ENCODE results near the gene NECTIN3. TPM values are rescaled to one million over a fixed set of nuclear protein-coding genes. Genes with fewer than 3 reads are reported as not detected.

The NECTIN3 gene
- total RNA-seq, 1 experiment from 2014 or later, result not detected

GRCh38 chr3:111096487-111097209 lies 25.0 kb downstream of the NECTIN3 start:
- Histone ChIP-seq H3K9ac (ENCODE audit: low read length) (no peak overlapping the region), H3K4me2 (ENCODE audit: low read depth, low read length, poor library complexity, severe bottlenecking) (no peak overlapping the region), H3K9me3 (ENCODE audit: low read length) (0 out of 2 replicates have a peak, but pooled peaks cover 3% of the 10 kb centered on the region), H4K20me1 (ENCODE audit: insufficient read depth, low read depth, low read length) (no peaks in the 10 kb centered on the region), H3K4me3 (ENCODE audit: low read length) (no peak overlapping the region), H3K27ac (ENCODE audit: low read length) (no peak overlapping the region), H3K36me3 (ENCODE audit: insufficient read depth, low read length) (no peaks in the 10 kb centered on the region), H3K79me2 (ENCODE audit: low read length) (no peaks in the 10 kb centered on the region), H2AFZ (ENCODE audit: low read length) (no peak overlapping the region), H3K27me3 (ENCODE audit: low read length) (no peaks in the 10 kb centered on the region), H3K9me2 (replicated peaks; ENCODE audit: insufficient read depth, low read length) (no peaks in the 10 kb centered on the region), H3K4me1 (ENCODE audit: low read length) (no peaks in the 10 kb centered on the region)
- DNase-seq, result no peak

GRCh38 chr3:111103807-111104206 lies 32.2 kb downstream of the NECTIN3 start:
- Histone ChIP-seq H2AFZ (ENCODE audit: low read length) (no peak overlapping the region), H3K27ac (ENCODE audit: low read length) (no peak overlapping the region), H4K20me1 (ENCODE audit: insufficient read depth, low read depth, low read length) (no peaks in the 10 kb centered on the region), H3K4me1 (ENCODE audit: low read length) (no peaks in the 10 kb centered on the region), H3K36me3 (ENCODE audit: insufficient read depth, low read length) (no peaks in the 10 kb centered on the region), H3K9me3 (ENCODE audit: low read length) (0 out of 2 replicates have a peak, but pooled peaks cover 3% of the 10 kb centered on the region), H3K4me2 (ENCODE audit: low read depth, low read length, poor library complexity, severe bottlenecking) (no peak overlapping the region), H3K79me2 (ENCODE audit: low read length) (no peaks in the 10 kb centered on the region), H3K9me2 (replicated peaks; ENCODE audit: insufficient read depth, low read length) (no peaks in the 10 kb centered on the region), H3K4me3 (ENCODE audit: low read length) (no peak overlapping the region), H3K9ac (ENCODE audit: low read length) (no peak overlapping the region), H3K27me3 (ENCODE audit: low read length) (no peaks in the 10 kb centered on the region)
- DNase-seq, result no peak

DNA sequence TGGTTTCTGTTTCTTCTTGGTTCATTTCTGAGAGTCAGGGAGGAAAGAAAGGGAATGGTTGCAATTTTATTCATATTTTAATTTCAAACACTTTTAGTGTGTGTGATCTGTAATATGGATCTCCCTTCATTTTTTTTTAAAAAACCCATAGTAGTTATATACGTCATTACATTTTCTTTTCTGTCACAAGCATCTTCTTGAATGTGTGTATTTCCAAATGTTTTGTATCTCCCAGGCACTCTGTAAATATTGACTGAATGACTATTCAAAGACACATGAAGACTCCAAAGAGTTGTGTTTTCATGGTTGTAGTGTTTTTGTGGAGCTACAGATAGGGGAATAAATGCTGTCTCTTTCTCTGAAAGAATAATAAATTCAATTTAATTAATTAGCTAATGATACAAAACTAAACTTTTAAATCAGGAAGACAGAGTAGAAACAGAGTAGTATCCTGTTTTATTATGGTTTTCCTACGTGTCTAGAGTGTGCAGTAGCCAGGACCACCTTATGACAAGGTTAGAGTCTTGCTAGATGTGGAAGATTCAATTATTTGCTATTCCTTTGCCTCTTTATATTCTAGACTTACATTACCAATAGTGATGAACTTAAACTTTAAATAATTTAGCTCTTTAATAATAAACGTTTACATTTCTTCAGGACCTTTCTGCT lies 35.5 kb downstream of the NECTIN3 start:
- H3K27ac ChIP-seq (ENCODE audit: low read length), result no peak overlapping the region
- H3K4me2 ChIP-seq (ENCODE audit: low read depth, low read length, poor library complexity, severe bottlenecking), result no peak overlapping the region
- H3K9me2 ChIP-seq (replicated peaks; ENCODE audit: insufficient read depth, low read length), result no peaks in the 10 kb centered on the region
- H3K36me3 ChIP-seq (ENCODE audit: insufficient read depth, low read length), result no peaks in the 10 kb centered on the region
- no peak overlapping the region for H3K9ac ChIP-seq (ENCODE audit: low read length)
- H2AFZ ChIP-seq (ENCODE audit: low read length), result no peak overlapping the region
- H3K27me3 ChIP-seq (ENCODE audit: low read length), result no peaks in the 10 kb centered on the region
- H4K20me1 ChIP-seq (ENCODE audit: insufficient read depth, low read depth, low read length), result no peaks in the 10 kb centered on the region
- H3K9me3 ChIP-seq (ENCODE audit: low read length), result no peaks in the 10 kb centered on the region
- H3K79me2 ChIP-seq (ENCODE audit: low read length), result no peaks in the 10 kb centered on the region
- no peak overlapping the region for H3K4me3 ChIP-seq (ENCODE audit: low read length)
- no peaks in the 10 kb centered on the region for H3K4me1 ChIP-seq (ENCODE audit: low read length)
- no peak for DNase-seq

GRCh38 chr3:111107662-111108035 lies 36.0 kb downstream of the NECTIN3 start:
- no peak for DNase-seq
- Histone ChIP-seq H3K4me2 (ENCODE audit: low read depth, low read length, poor library complexity, severe bottlenecking) (no peak overlapping the region), H3K79me2 (ENCODE audit: low read length) (no peaks in the 10 kb centered on the region), H3K9me2 (replicated peaks; ENCODE audit: insufficient read depth, low read length) (no peaks in the 10 kb centered on the region), H3K9me3 (ENCODE audit: low read length) (no peaks in the 10 kb centered on the region), H3K27ac (ENCODE audit: low read length) (no peak overlapping the region), H3K27me3 (ENCODE audit: low read length) (no peaks in the 10 kb centered on the region), H3K4me3 (ENCODE audit: low read length) (no peak overlapping the region), H2AFZ (ENCODE audit: low read length) (no peak overlapping the region), H3K9ac (ENCODE audit: low read length) (no peak overlapping the region), H3K4me1 (ENCODE audit: low read length) (no peaks in the 10 kb centered on the region), H4K20me1 (ENCODE audit: insufficient read depth, low read depth, low read length) (no peaks in the 10 kb centered on the region), H3K36me3 (ENCODE audit: insufficient read depth, low read length) (no peaks in the 10 kb centered on the region)

- Histone ChIP-seq H3K9ac (ENCODE audit: low read length) (no peak overlapping the region), H3K79me2 (ENCODE audit: low read length) (no peaks in the 10 kb centered on the region), H2AFZ (ENCODE audit: low read length) (no peak overlapping the region), H3K9me2 (replicated peaks; ENCODE audit: insufficient read depth, low read length) (no peaks in the 10 kb centered on the region), H4K20me1 (ENCODE audit: insufficient read depth, low read depth, low read length) (no peaks in the 10 kb centered on the region), H3K4me2 (ENCODE audit: low read depth, low read length, poor library complexity, severe bottlenecking) (no peak overlapping the region), H3K9me3 (ENCODE audit: low read length) (no peaks in the 10 kb centered on the region), H3K36me3 (ENCODE audit: insufficient read depth, low read length) (no peaks in the 10 kb centered on the region), H3K4me3 (ENCODE audit: low read length) (no peak overlapping the region), H3K27ac (ENCODE audit: low read length) (no peak overlapping the region), H3K27me3 (ENCODE audit: low read length) (no peaks in the 10 kb centered on the region), H3K4me1 (ENCODE audit: low read length) (no peaks in the 10 kb centered on the region)
- DNase-seq, result no peak
Observed at GRCh38 chr3:111112913-111113312, 41.3 kb downstream of the NECTIN3 start.

- Histone ChIP-seq H3K4me3 (ENCODE audit: low read length) (no peak overlapping the region), H3K79me2 (ENCODE audit: low read length) (no peaks in the 10 kb centered on the region)
Observed at GRCh38 chr3:111128884-111129283, 57.3 kb downstream of the NECTIN3 start.

GRCh38 chr3:111130827-111131226 lies 59.2 kb downstream of the NECTIN3 start:
- Histone ChIP-seq H2AFZ (ENCODE audit: low read length) (no peak overlapping the region), H3K27me3 (ENCODE audit: low read length) (no peaks in the 10 kb centered on the region), H3K4me1 (ENCODE audit: low read length) (no peaks in the 10 kb centered on the region), H3K9me3 (ENCODE audit: low read length) (no peaks in the 10 kb centered on the region), H3K36me3 (ENCODE audit: insufficient read depth, low read length) (no peaks in the 10 kb centered on the region), H3K4me3 (ENCODE audit: low read length) (no peak overlapping the region), H4K20me1 (ENCODE audit: insufficient read depth, low read depth, low read length) (no peaks in the 10 kb centered on the region), H3K4me2 (ENCODE audit: low read depth, low read length, poor library complexity, severe bottlenecking) (no peak overlapping the region), H3K27ac (ENCODE audit: low read length) (no peak overlapping the region), H3K79me2 (ENCODE audit: low read length) (no peaks in the 10 kb centered on the region), H3K9me2 (replicated peaks; ENCODE audit: insufficient read depth, low read length) (no peaks in the 10 kb centered on the region), H3K9ac (ENCODE audit: low read length) (no peak overlapping the region)
- DNase-seq, result no peak

More at GRCh38 chr3:111128884-111129283, 57.3 kb downstream of the NECTIN3 start:
- H3K4me2 ChIP-seq (ENCODE audit: low read depth, low read length, poor library complexity, severe bottlenecking), result no peak overlapping the region
- H3K36me3 ChIP-seq (ENCODE audit: insufficient read depth, low read length), result no peaks in the 10 kb centered on the region
- no peak for DNase-seq
- H3K27me3 ChIP-seq (ENCODE audit: low read length), result no peaks in the 10 kb centered on the region
- H4K20me1 ChIP-seq (ENCODE audit: insufficient read depth, low read depth, low read length), result no peaks in the 10 kb centered on the region
- H3K4me1 ChIP-seq (ENCODE audit: low read length), result no peaks in the 10 kb centered on the region
- no peak overlapping the region for H2AFZ ChIP-seq (ENCODE audit: low read length)
- H3K9me3 ChIP-seq (ENCODE audit: low read length), result no peaks in the 10 kb centered on the region
- no peak overlapping the region for H3K27ac ChIP-seq (ENCODE audit: low read length)
- H3K9ac ChIP-seq (ENCODE audit: low read length), result no peak overlapping the region
- H3K9me2 ChIP-seq (replicated peaks; ENCODE audit: insufficient read depth, low read length), result no peaks in the 10 kb centered on the region

GRCh38 chr3:111134302-111134701 lies 62.7 kb downstream of the NECTIN3 start:
- Histone ChIP-seq H3K27me3 (ENCODE audit: low read length) (no peaks in the 10 kb centered on the region), H3K4me1 (ENCODE audit: low read length) (no peaks in the 10 kb centered on the region), H3K4me3 (ENCODE audit: low read length) (no peak overlapping the region), H3K9me3 (ENCODE audit: low read length) (no peaks in the 10 kb centered on the region; the same call in 1 of the 2 replicates), H2AFZ (ENCODE audit: low read length) (no peak overlapping the region), H3K36me3 (ENCODE audit: insufficient read depth, low read length) (no peaks in the 10 kb centered on the region), H3K4me2 (ENCODE audit: low read depth, low read length, poor library complexity, severe bottlenecking) (no peak overlapping the region), H3K9me2 (replicated peaks; ENCODE audit: insufficient read depth, low read length) (no peaks in the 10 kb centered on the region), H3K9ac (ENCODE audit: low read length) (no peak overlapping the region), H3K79me2 (ENCODE audit: low read length) (no peaks in the 10 kb centered on the region), H4K20me1 (ENCODE audit: insufficient read depth, low read depth, low read length) (no peaks in the 10 kb centered on the region), H3K27ac (ENCODE audit: low read length) (no peak overlapping the region)
- DNase-seq, result no peak

Measured in Karpas-422 (cell line).